Motor neuron (in vitro differentiated cells): Measurements from ENCODE around the gene UFSP2. TPM values are rescaled to one million over a fixed set of nuclear protein-coding genes. Genes with fewer than 3 reads are reported as not detected.

ENCODE experiments used
- ATAC-seq, 8 experiments: fragments of 200-7000 bp; cut with Tn5 transposase; replicated peaks in 6 of 8; 2 replicates each; pipeline ENCODE4 v1.8.0; 2021; ENCODE audit warnings: mild to moderate bottlenecking in 8 of 8, moderate library complexity in 8 of 8
- H3K27ac ChIP-seq, 2 donors: fragments of 250-450 bp; sonication (Bioruptor Pico); 2 replicates each; pipeline ENCODE4 v1.9.0; 2021; ENCODE audit warnings: antibody characterized with exemption in 2 of 2, mild to moderate bottlenecking in 2 of 2, moderate library complexity in 1 of 2
- H3K4me1 ChIP-seq, 2 donors: fragments of 250-450 bp; sonication (Bioruptor Pico); replicated peaks in 1 of 2; 2 replicates each; pipeline ENCODE4 v1.6.1; 2021; ENCODE audit warnings: antibody characterized with exemption in 2 of 2, mild to moderate bottlenecking in 2 of 2, moderate library complexity in 1 of 2
- H3K4me3 ChIP-seq, 5 donors: fragments of 250-450 bp; sonication (Bioruptor Pico); 2 replicates each; pipeline ENCODE4 v1.9.0; 2021; ENCODE audit warnings: antibody characterized with exemption in 5 of 5, mild to moderate bottlenecking in 5 of 5, moderate library complexity in 4 of 5
- WGBS, 10 experiments: fragments of 450-650 bp; shearing (Covaris generic); methylation state at CpG; one replicate each; pipeline ENCODE4 v1.0.0; 2022; 5-methylcytosine and 5-hydroxymethylcytosine counted together
- in situ Hi-C, 9 experiments: fragments of 400-800 bp; cut with MboI; loops; one replicate each; pipeline ENCODE4 v1.15.0; 2021; ENCODE audit warnings: low sequenced_read_pairs in 9 of 9, low pct_unique_long_range_greater_than_20kb in 2 of 9; ENCODE audit not compliant: unreplicated experiment in 9 of 9
- total RNA-seq, 8 experiments: library from RNA; unstranded; fragments of 300-600 nt; gene quantifications; 2 replicates each; pipeline versions ENCODE4 v1.2.3 to v1.2.4, GENCODE V29; 2022

The UFSP2 gene, protein sequence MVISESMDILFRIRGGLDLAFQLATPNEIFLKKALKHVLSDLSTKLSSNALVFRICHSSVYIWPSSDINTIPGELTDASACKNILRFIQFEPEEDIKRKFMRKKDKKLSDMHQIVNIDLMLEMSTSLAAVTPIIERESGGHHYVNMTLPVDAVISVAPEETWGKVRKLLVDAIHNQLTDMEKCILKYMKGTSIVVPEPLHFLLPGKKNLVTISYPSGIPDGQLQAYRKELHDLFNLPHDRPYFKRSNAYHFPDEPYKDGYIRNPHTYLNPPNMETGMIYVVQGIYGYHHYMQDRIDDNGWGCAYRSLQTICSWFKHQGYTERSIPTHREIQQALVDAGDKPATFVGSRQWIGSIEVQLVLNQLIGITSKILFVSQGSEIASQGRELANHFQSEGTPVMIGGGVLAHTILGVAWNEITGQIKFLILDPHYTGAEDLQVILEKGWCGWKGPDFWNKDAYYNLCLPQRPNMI
- 10 to 100 TPM; 15.6 to 59.3 (median 35.1) TPM for total RNA-seq

DNA sequence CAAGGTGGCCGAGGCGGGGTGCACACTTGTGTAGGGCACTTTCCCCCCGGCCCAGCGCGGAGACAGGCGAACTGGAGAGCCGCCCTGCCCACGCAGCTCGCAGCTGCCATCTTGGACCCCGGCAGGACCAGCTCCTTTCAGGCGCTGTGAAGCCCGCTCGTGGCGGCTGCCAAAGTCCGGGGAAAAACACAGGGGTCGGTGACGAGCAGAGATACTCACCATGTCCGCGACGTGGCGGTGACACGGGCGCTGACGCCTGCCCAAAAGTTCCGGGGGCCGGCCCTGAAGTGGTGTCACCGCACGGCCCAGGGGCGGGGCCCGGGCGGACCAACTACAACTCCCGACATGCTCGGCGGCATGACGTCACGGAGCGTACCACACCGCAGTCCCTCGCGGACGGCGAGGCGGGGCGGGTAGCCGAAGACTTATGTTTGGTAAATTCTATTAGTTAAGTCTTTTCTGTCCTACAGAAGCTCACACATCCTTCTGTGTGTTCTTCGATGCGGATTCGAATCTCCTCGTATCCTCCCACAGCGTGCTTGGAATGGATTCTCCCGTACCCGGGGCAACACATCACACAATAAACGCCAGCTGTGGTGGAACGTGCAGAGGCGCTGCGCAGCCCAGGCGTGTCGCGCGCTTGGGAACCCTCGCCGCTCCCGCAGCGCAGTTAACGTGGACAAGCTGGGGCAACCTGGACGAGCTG is at the start of gene UFSP2:
Gene UFSP2, minus strand, starts transcription at position 318 of the 706 bp plus-strand sequence. Its CDS starts 96 bp downstream, at position 222.
- Histone ChIP-seq H3K4me3 (peak within 1 kb of the TSS; percentile 75 to 99 (median 96)), H3K27ac (peak within 1 kb of the TSS; percentile 99 to 100), H3K4me1 (peaks cover 2 to 12% of the 10 kb centered on the region in 2 donors)
- 0 to 1% (median 1%) methylated on average over 9 to 33 of the region's 66 CpGs; no CpG with 5 or more reads in 5 of the 10 experiments for WGBS, 10 experiments
- in situ Hi-C loops = no loop called here
- peak; percentile 87 to 94 (median 92) for ATAC-seq

DNA sequence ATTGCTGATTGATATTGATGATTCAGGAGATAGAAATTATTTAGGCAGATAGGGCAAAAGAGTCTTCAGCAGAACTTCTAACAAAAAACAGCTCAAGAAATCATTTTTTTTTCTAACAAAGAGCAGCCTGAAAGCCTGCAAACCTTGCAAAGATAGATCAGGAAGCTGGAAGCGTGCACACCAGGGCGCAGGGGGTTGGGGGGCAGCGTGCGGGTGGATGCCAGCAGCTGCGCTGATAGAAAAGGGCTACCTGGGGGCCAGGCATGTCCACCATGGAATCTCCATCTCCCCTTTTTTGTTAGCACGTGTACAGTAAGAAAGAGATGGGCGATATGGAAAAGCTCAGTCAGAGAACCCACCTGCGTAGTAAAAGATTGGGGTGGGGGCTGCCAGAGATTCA is 47.5 kb upstream of the UFSP2 start:
- Histone ChIP-seq H3K4me3 (no peak overlapping the region), H3K27ac (no peak overlapping the region), H3K4me1 (peaks cover 0 to 5% of the 10 kb centered on the region in 2 donors)
- no peak for ATAC-seq
- in situ Hi-C loops = loop anchor here in 1 of 9 experiments (10.0 kb wide), 1 partner anchor 132 kb away; no protein-coding TSS in a partner anchor
- WGBS, 10 experiments = 89 to 100% (median 97%) methylated on average over 1 to 7 of the region's 8 CpGs; no CpG with 5 or more reads in 5 of the 10 experiments

DNA sequence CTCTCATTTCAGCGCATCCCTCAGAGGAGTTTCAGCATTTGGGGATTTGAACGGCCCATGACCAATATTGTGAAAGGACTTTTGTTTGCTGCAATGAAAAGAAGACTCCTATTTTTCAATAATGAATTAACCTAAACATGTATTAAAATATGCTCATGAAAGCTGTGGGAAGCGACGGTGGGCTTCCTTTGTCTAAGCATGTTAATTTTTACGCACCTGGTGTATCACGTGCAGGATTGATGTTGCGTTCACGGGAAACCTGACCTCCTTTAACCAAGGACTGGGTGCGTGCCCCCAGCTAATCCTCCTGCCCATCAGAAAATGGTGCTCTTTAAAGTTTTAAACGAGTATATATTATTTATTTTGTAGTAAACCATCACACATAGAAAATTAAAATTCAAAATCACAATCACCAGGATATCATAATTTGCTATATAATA is 46.4 kb upstream of the UFSP2 start:
- Histone ChIP-seq H3K27ac (no peak overlapping the region), H3K4me1 (peaks cover 0 to 5% of the 10 kb centered on the region in 2 donors), H3K4me3 (peak overlapping the region; percentile 54 to 93 (median 76))
- WGBS, 10 experiments = 28 to 77% (median 58%) methylated on average over 2 to 10 of the region's 10 CpGs; no CpG with 5 or more reads in 1 of the 10 experiments
- no peak for ATAC-seq
- in situ Hi-C loops = loop anchor here in 1 of 9 experiments (10.0 kb wide), 1 partner anchor 133 kb away; no protein-coding TSS in a partner anchor

DNA sequence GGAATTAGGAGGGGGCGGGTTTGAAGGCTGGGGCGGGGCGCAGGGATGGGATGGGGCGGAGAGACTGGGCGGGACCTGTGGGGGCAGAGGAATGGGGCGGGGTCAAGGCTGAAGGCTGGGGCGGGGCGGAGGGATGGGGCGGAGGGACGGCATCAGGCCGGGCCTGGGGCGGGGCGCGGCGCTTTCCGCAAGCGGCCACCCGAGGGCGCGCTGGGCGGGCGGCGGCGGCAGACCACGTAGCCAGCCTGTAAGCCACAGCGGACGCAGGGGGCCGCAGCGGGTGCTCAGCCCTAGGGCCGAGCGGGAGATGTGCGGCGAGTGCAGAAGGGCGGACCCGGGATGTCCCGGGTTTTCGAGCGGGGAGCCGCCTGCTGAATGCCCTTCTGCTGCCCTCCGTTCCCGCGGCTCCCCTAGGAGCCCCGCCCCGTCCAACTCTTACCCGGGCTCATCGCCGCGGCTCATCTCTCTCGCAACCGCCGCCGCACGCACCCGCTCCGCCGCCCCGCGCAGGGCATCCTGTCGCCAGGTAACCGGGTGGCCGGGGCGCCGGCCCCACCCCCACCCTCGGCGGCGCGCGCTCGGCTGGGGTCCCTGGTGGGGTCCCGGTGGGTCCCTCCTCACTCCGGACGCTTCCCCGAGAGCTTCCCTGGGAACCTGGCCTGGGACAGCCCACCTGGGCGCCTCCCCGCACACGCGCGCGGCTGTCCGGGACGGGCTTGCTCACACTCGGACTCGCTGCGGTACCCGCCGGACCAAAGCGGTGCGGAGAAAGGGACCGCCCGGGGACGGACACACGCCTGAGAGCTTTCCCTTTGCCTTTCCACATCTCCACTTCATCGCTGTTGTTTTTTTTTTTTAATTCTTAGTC is 45.7 kb upstream of the UFSP2 start, which contains the start of gene CCDC110:
Gene CCDC110, minus strand, starts transcription at position 499 of the 868 bp plus-strand sequence. Its CDS starts 50 bp downstream, at position 449.
- 0% methylated on average over 1 to 2 of the region's 93 CpGs; no CpG with 5 or more reads in 7 of the 10 experiments for WGBS, 10 experiments
- peak within 1 kb of the TSS; percentile 54 to 64 for H3K27ac ChIP-seq
- peak within 1 kb of the TSS; percentile 54 to 93 (median 76) for H3K4me3 ChIP-seq
- peak; percentile 84 to 96 (median 95) for ATAC-seq
- H3K4me1 ChIP-seq = peaks cover 0 to 5% of the 10 kb centered on the region in 2 donors
- in situ Hi-C loops = loop anchor here in 1 of 9 experiments (10.0 kb wide), 1 partner anchor 133 kb away; no protein-coding TSS in a partner anchor

DNA sequence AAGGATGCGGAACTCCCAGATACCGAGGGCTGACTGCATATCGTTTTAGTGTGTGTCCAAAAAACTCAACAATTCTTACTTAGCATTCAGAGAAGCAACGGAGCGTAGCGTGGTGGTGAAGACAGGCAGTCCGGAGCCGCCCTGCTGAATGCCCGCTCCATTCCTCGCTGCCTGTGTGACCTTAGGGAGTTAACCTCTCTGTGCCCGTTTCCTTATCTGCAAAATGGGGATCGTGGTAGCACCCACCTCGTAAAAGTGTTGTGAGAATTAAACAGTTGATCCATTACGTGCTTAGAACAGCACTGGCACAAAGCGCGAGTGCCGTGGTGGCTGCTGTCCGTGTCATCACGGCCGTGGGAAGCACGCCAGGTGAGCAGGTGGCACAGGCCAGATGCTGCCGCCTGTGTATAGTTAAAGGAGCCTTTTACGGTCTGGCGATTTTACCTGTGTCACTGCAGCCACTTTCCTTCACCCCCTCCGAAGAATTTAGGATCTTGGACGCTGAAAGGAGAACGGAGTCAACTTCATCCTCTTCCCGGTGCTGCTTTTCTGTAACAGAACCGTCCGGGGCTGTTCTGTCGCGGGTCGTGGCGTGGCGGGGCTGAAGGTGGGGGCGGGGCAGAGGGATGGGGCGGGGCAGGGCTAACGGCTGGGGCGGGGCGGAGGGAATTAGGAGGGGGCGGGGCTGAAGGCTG is 44.9 kb upstream of the UFSP2 start:
- H3K27ac ChIP-seq = peak overlapping the region in 1 of 2 donors; percentile 64
- H3K4me1 ChIP-seq = peaks cover 0 to 5% of the 10 kb centered on the region in 2 donors
- peak overlapping the region; percentile 36 to 59 (median 47) for H3K4me3 ChIP-seq
- ATAC-seq = peak; percentile 10 to 56 (median 38)
- in situ Hi-C loops = loop anchor here in 1 of 9 experiments (10.0 kb wide), 1 partner anchor 134 kb away; no protein-coding TSS in a partner anchor
- 0 to 25% (median 2%) methylated on average over 2 to 15 of the region's 41 CpGs; no CpG with 5 or more reads in 1 of the 10 experiments for WGBS, 10 experiments

DNA sequence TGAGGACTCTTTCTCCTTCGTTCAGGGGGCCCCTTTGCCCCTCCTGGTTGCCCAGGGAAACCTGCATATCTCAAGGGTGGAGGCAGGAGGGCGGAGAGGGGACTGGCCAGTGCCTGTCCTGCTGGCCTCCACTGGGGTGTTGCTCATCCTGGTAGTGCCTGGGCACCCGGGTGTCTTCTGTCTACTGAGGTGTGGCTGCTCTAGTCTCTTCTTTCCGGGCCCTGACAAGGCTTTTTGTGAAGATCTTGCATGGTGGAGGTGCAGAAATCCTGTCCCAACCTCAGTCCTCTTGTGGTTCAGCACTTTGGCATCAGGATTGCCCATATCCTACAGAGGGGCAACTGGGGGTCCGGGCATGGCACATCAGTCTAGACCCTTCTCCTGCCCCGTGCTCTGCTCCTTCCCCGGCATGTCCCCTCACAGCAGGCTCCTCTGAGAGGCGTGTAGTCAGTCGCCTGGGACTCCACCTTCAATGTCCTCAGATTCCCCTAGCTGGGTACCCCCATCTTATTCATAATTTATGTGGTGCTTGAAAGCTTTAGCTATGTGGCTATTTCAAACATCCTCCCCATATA is 43.9 kb upstream of the UFSP2 start:
- WGBS, 10 experiments = 0 to 93% (median 38%) methylated on average over 1 to 3 of the region's 9 CpGs; no CpG with 5 or more reads in 6 of the 10 experiments

DNA sequence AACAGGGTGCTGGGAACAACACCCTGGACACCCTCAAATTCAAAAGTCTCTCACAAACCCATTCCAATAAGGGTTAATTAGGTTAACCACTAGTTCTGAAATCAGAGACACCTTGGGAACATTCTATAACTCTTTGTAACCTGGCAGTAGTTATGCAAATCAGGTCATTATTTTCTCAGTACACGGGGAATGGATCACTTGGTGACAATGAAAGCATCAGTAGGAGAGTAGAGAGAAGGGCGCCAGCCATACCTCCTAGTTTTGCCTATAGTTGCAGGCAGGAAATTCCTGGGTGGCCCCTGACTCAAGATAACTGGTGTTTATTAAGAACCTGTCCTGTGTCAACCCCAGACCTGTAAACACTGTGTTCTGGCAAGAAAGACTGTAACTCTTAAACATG is 43.2 kb upstream of the UFSP2 start:
- Histone ChIP-seq H3K27ac (no peak overlapping the region), H3K4me3 (no peak overlapping the region), H3K4me1 (peaks cover 0 to 5% of the 10 kb centered on the region in 2 donors)
- no peak for ATAC-seq
- in situ Hi-C loops = no loop called here
- WGBS, 10 experiments = 20 to 100% (median 74%) methylated on average over 1 to 2 of the region's 2 CpGs; no CpG with 5 or more reads in 6 of the 10 experiments

More for the DNA sequence above, 43.9 kb upstream of the UFSP2 start:
- in situ Hi-C loops = loop anchor here in 1 of 9 experiments (10.0 kb wide), 1 partner anchor 135 kb away; no protein-coding TSS in a partner anchor
- Histone ChIP-seq H3K27ac (no peak overlapping the region), H3K4me3 (no peak overlapping the region), H3K4me1 (peaks cover 0 to 5% of the 10 kb centered on the region in 2 donors)
- no peak for ATAC-seq

DNA sequence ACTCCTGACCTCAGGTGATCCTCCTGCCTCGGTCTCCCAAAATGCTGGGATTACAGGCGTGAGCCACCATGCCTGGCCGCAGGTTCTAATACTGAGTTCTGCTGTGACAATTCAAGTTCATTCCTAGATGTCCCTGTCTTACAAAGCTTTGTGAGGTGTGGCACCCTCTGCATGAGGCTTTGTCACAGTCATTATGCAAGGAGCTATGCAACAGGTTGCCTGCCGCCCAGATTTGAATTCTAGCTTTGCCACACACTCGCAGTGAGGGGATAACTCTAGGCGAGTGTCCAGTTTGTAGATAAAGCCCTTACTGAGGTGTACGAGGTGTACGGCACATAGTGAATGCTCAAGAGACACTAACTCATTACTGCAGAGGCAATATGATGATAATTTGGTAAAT is 42.2 kb upstream of the UFSP2 start:
- H3K4me3 ChIP-seq = no peak overlapping the region
- in situ Hi-C loops = no loop called here
- peaks cover 0 to 5% of the 10 kb centered on the region in 2 donors for H3K4me1 ChIP-seq
- no peak for ATAC-seq
- WGBS, 10 experiments = 38 to 100% (median 80%) methylated on average over 1 to 6 of the region's 8 CpGs; no CpG with 5 or more reads in 3 of the 10 experiments
- H3K27ac ChIP-seq = no peak overlapping the region

DNA sequence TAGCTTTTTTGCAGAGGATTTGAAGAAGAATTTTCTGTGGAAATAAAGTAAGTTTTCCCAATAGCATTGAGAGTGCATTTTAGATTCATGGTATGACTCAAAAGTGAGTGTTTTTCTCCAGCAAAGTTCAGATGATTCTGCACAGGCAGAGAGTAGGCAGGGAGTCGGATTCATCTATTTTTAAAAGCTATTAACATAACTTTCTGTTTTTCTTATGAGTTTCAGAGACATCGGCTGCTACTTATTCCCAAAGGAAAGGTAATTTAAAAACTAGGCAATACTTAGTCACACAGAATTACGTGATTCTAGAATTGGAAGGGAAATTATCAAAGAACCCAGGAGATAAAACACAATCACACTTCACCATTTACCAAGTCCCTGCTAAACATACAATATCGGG is 41.3 kb upstream of the UFSP2 start:
- no peak overlapping the region for H3K4me3 ChIP-seq
- ATAC-seq = no peak
- no peak overlapping the region for H3K27ac ChIP-seq
- peaks cover 0 to 5% of the 10 kb centered on the region in 2 donors for H3K4me1 ChIP-seq
- 0 to 100% (median 74%) methylated on average over 1 to 4 of the region's 4 CpGs for WGBS, 10 experiments
- in situ Hi-C loops = no loop called here

DNA sequence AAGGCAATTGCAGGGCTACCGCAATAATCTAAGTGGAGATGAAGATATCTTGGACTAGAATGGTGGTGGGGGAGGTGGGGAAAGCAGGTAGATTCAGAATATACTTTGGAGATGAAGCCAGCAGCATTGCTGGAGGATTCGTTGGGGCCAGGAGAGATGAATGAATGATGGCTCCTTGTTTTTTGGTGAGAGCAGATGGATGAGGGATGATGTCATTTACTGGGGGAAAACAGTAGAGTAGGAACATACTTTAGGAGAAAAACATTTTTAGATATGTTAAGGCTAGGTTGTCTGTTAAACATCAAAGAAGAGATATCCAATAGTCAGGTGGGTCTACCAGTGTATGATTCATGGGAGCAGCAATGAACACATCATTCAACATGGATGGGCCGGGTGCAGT is 39.9 kb upstream of the UFSP2 start:
- Histone ChIP-seq H3K4me1 (peaks cover 0 to 4% of the 10 kb centered on the region in 2 donors), H3K4me3 (no peak overlapping the region), H3K27ac (no peak overlapping the region)
- ATAC-seq = no peak
- in situ Hi-C loops = no loop called here
- WGBS, 10 experiments = 38 to 100% (median 89%) methylated on average over 1 to 3 of the region's 3 CpGs; no CpG with 5 or more reads in 3 of the 10 experiments

DNA sequence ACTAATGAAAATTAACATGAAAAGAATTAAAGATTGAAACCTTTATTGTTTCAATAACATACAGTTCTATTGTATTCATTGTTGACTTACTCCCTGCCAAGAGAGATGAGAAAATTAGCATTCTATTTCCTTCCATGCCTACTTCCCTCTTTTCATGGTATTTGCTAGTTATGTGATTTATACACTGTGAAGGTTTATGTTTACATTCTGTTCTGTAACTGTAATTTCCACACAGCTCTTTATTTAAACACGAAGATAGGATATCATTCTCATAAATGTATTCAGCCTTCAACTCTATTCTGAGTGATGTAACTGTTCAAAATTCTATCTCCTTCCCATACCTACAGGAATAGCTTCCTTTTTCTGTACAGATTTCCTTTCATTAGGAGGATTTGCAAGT is 39.1 kb upstream of the UFSP2 start:
- Histone ChIP-seq H3K27ac (no peak overlapping the region), H3K4me1 (no peaks in the 10 kb centered on the region), H3K4me3 (no peak overlapping the region)
- in situ Hi-C loops = no loop called here
- peak in 1 of 8 experiments; percentile 52 for ATAC-seq
- WGBS, 10 experiments = 0 to 100% (median 45%) methylated on average over 1 of the region's 1 CpG; no CpG with 5 or more reads in 3 of the 10 experiments
